Nephron progenitor cell (in vitro differentiated cells): ENCODE measurements around the gene CNOT6L.

Experiments
- DNase-seq: peaks from one replicate; pipeline ENCODE4 v3.0.0; 2021
- H3K27ac Mint-ChIP-seq: 2 replicates; pipeline ENCODE4 v1.8.0; 2021; ENCODE audit warnings: mild to moderate bottlenecking, moderate library complexity, mixed read lengths
- H3K27me3 Mint-ChIP-seq: 2 replicates; pipeline ENCODE4 v1.8.0; 2021; ENCODE audit warnings: mild to moderate bottlenecking, low read depth, mixed read lengths; ENCODE audit not compliant: poor library complexity
- H3K36me3 Mint-ChIP-seq: 2 replicates; pipeline ENCODE4 v1.8.0; 2021; ENCODE audit warnings: low read depth, mixed read lengths
- H3K4me1 Mint-ChIP-seq: 2 replicates; pipeline ENCODE4 v1.8.0; 2021; ENCODE audit warnings: mixed read lengths
- H3K4me3 Mint-ChIP-seq: 2 replicates; pipeline ENCODE4 v1.8.0; 2021; ENCODE audit warnings: mild to moderate bottlenecking, moderate library complexity, mixed read lengths
- H3K9me3 Mint-ChIP-seq: 2 replicates; pipeline ENCODE4 v1.8.0; 2021; ENCODE audit warnings: mild to moderate bottlenecking, moderate library complexity, mixed read lengths
- TF ChIP-seq, protein P1 (sequence below): fragments of 200-600 bp; sonication (generic); IDR thresholded peaks from 2 replicates; pipeline ENCODE4 v1.5.0; 2021; ENCODE audit warnings: antibody characterized with exemption

CNOT6L gene

DNA sequence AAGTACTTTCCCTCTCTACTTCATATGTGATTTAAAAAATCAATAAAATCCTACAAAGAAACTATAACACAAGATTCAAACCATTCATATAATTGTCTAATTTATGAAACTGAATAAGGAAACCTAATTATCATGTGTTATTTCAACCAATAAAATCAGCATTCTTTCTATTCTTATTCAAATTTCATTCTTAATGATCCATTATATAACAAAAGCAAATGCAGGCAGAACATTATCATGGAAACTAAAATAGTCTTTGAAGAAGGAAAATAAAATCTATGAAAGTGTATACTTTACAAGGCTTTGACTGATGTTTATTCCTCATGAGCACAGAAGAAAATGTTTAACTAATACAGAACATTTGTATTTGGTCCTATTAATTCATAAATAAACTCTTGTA lies 47.6 kb downstream of the CNOT6L start:
- no peak for DNase-seq
- Mint-ChIP-seq H3K4me1 (peaks cover 3% of the 10 kb centered on the region), H3K9me3 (no peaks in the 10 kb centered on the region), H3K27me3 (no peaks in the 10 kb centered on the region), H3K27ac (no peak overlapping the region), H3K36me3 (peaks cover 12% of the 10 kb centered on the region), H3K4me3 (no peak overlapping the region)
- TF ChIP-seq, protein P1, sequence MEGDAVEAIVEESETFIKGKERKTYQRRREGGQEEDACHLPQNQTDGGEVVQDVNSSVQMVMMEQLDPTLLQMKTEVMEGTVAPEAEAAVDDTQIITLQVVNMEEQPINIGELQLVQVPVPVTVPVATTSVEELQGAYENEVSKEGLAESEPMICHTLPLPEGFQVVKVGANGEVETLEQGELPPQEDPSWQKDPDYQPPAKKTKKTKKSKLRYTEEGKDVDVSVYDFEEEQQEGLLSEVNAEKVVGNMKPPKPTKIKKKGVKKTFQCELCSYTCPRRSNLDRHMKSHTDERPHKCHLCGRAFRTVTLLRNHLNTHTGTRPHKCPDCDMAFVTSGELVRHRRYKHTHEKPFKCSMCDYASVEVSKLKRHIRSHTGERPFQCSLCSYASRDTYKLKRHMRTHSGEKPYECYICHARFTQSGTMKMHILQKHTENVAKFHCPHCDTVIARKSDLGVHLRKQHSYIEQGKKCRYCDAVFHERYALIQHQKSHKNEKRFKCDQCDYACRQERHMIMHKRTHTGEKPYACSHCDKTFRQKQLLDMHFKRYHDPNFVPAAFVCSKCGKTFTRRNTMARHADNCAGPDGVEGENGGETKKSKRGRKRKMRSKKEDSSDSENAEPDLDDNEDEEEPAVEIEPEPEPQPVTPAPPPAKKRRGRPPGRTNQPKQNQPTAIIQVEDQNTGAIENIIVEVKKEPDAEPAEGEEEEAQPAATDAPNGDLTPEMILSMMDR = no peak

DNA sequence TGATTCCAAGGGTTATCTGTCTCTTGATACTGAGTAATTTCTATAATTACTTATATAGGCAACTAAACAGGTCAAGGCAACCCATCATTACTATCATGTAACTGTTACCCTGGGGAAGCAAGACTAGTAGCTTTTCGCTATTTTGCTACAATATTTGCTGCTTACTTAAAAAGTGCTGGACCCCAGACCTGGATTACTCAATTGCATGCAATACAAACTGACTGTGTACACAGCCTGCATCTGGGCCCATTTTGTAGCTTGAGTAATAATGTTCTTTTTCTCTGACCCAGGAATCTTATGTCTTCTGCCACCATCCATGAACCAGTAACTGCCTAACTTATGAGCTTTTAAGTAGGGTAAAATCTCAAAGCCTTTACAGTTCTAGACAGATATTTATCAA lies 53.4 kb downstream of the CNOT6L start:
- no peaks in the 10 kb centered on the region for H3K4me1 Mint-ChIP-seq
- DNase-seq = no peak
- H3K36me3 Mint-ChIP-seq = peaks cover 39% of the 10 kb centered on the region
- H3K27me3 Mint-ChIP-seq = no peaks in the 10 kb centered on the region
- H3K9me3 Mint-ChIP-seq = peaks cover 21% of the 10 kb centered on the region
- H3K4me3 Mint-ChIP-seq = no peak overlapping the region
- TF ChIP-seq, protein P1 = no peak
- no peak overlapping the region for H3K27ac Mint-ChIP-seq

DNA sequence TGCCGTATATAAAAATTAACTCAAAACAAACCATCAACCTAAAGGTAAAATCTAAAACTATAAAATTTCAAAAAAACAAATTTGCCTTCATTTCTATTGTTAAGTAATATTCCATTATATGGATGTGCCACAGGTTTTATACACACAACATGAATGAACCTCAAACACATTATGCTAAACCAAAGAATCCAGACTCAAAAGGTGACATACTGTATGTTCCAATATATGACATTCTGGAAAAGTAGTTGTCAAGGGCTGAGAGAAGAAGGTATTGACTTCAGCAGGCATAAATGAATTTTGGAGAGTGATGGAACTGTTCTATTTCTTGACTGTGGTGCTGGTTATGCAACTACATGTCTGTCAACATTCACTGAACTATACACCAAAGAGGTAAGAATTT lies 56.6 kb downstream of the CNOT6L start:
- no peaks in the 10 kb centered on the region for H3K27me3 Mint-ChIP-seq
- H3K27ac Mint-ChIP-seq = no peak overlapping the region
- TF ChIP-seq, protein P1 = no peak
- no peaks in the 10 kb centered on the region for H3K4me1 Mint-ChIP-seq
- DNase-seq = no peak
- H3K4me3 Mint-ChIP-seq = no peak overlapping the region
- H3K36me3 Mint-ChIP-seq = peaks cover 71% of the 10 kb centered on the region
- H3K9me3 Mint-ChIP-seq = peaks cover 44% of the 10 kb centered on the region

DNA sequence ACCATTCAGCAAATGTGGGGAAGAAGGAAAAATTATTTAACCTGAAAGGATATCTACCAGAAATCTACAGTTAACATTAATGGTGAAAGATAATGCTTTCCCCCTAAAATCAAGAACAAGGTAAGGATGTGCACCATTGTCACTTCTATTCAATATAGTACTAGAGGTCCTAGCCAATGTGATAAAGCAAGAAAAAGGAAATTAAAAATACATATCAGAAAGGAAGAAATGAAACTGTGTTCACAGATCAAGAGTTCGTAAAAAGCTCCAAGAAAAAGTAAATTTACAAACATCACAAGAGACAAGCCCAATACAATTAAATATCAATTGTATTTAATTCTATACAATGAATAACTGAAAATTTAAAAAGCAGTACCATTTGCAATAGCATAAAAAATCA lies 57.6 kb downstream of the CNOT6L start:
- no peaks in the 10 kb centered on the region for H3K27me3 Mint-ChIP-seq
- no peaks in the 10 kb centered on the region for H3K4me1 Mint-ChIP-seq
- TF ChIP-seq, protein P1 = no peak
- DNase-seq = no peak
- H3K4me3 Mint-ChIP-seq = no peak overlapping the region
- H3K36me3 Mint-ChIP-seq = peaks cover 79% of the 10 kb centered on the region
- no peak overlapping the region for H3K27ac Mint-ChIP-seq
- H3K9me3 Mint-ChIP-seq = peaks cover 44% of the 10 kb centered on the region

DNA sequence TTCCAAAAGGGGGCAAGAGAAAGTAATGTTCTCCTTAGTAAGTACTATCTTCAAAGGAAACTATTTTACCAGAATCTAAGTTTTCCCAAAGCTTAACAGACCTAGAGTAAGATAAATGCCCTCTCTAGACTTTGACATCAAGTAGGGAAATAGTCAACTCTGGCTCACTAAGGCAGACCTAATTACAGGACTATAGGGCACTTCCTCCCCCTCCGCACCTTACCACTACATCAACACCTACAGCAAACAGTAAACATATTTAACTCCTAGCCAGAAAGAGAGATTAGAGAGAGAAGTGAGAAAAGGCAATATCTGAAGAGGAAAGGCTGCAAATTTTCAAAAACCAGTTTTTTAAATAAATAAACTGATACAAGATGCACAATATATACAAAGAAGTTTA lies 60.4 kb downstream of the CNOT6L start:
- TF ChIP-seq, protein P1 = no peak
- Mint-ChIP-seq H3K27me3 (no peaks in the 10 kb centered on the region), H3K4me1 (no peaks in the 10 kb centered on the region), H3K27ac (no peak overlapping the region), H3K36me3 (peaks cover 92% of the 10 kb centered on the region), H3K9me3 (peaks cover 44% of the 10 kb centered on the region), H3K4me3 (no peak overlapping the region)
- DNase-seq = no peak

DNA sequence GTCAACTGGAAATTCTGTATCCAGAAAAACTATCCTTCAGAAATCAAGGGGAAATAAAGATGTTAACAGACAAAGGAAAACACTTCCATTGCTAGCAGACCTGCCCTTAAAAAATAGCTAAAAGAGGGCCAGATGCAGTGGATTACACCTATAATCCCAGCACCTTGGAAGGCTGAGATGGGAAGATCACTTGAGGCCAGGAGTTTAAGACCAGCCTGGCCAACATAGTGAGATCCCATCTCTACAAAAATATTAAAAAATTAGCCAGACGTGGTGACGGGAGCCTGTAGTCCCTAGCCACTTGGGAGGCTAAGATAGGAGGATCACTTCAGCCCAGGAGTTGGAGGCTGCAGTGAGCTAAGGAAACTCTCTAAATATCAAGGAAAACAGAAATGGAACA lies 67.4 kb downstream of the CNOT6L start:
- Mint-ChIP-seq H3K4me1 (no peaks in the 10 kb centered on the region), H3K27ac (no peak overlapping the region), H3K27me3 (no peaks in the 10 kb centered on the region), H3K9me3 (peaks cover 22% of the 10 kb centered on the region), H3K4me3 (no peak overlapping the region), H3K36me3 (peaks cover 54% of the 10 kb centered on the region)
- TF ChIP-seq, protein P1 = no peak
- no peak for DNase-seq
